GM12892 (cell line): Measurements from ENCODE around the gene NUAK1.

Source experiments
- POLR2A ChIP-seq: IDR thresholded peaks from 2 replicates; pipeline ENCODE4 v1.6.1; 2011; ENCODE audit warnings: low read depth, low read length, control low read depth
- POLR2AphosphoS5 ChIP-seq: IDR thresholded peaks from 2 replicates; pipeline ENCODE4 v1.6.1; 2011; ENCODE audit warnings: low read depth, low read length, control low read depth
- TAF1 ChIP-seq: IDR thresholded peaks from 2 replicates; pipeline ENCODE4 v1.6.1; 2011; ENCODE audit warnings: low read depth, mild to moderate bottlenecking, control low read depth, low read length, borderline replicate concordance

GRCh38 chr12:106170285-106170684, 31.5 kb upstream of the NUAK1 start:
- TF ChIP-seq POLR2A (no peak), POLR2AphosphoS5 (no peak), TAF1 (no peak)
